ENCODE measurements around the gene TRIM67.

DNA sequence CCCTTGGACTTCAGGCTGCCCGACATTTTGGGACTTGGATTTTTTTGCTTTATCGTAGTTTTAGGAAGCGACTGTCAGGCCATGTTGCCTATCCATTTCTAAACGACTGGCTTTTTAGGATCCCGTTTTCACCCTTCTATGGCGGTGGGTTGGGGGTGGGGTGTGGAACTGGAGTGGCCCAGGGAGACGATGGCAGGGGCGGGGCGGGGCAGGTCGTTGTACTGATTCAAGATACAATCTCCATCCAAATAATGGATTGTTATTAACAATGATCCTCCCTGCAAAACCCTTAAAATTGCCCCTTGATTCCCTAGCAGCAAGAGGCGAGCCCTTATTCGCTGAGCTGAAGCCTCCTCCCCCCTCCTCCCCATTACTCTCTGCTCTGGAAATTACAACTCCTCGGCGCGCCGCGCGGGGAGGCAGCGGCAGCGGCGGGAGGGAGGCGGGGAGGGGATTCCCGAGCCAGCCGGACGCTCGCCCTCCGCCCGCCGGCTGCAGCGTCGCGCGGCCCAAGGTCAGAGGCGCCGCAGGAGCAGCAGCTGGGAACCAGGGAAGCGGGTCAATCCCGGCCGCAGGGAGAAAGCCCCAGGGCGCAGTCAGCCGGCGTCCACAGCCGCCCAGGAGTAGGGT, at the start of gene TRIM67:
- TF ChIP-seq, protein P1, sequence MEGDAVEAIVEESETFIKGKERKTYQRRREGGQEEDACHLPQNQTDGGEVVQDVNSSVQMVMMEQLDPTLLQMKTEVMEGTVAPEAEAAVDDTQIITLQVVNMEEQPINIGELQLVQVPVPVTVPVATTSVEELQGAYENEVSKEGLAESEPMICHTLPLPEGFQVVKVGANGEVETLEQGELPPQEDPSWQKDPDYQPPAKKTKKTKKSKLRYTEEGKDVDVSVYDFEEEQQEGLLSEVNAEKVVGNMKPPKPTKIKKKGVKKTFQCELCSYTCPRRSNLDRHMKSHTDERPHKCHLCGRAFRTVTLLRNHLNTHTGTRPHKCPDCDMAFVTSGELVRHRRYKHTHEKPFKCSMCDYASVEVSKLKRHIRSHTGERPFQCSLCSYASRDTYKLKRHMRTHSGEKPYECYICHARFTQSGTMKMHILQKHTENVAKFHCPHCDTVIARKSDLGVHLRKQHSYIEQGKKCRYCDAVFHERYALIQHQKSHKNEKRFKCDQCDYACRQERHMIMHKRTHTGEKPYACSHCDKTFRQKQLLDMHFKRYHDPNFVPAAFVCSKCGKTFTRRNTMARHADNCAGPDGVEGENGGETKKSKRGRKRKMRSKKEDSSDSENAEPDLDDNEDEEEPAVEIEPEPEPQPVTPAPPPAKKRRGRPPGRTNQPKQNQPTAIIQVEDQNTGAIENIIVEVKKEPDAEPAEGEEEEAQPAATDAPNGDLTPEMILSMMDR (IDR thresholded peaks at IDR 0.05), result no peak
- TF ChIP-seq EP300 (IDR thresholded peaks at IDR 0.05) (no peak), POLR2A (IDR thresholded peaks at IDR 0.05) (no peak), POLR2AphosphoS5 (IDR thresholded peaks at IDR 0.05) (no peak)

All from stomach (tissue), 4 donors.